Measurements from ENCODE around the gene CHST11. TPM values are rescaled to one million over a fixed set of nuclear protein-coding genes. Genes with fewer than 3 reads are reported as not detected.
A peak's percentile ranks its signal among the peaks of the same experiment; 100 is the strongest.

Gene CHST11
- total and polyA plus RNA-seq, 10 of the 15 experiments (the other 5 are each of a cell fraction or from before 2014, with no cell fraction given), result 1.9 to 38.1 (median 17.2) TPM

GRCh38 chr12:104657726-104658484 is 201.2 kb downstream of the CHST11 start:
- in situ Hi-C loops (cut with MboI), result no loop called here
- BruUV-seq (replicated peaks), result no TSS peak
- Histone ChIP-seq H3K27ac (ENCODE audit: control insufficient read depth, insufficient read depth) (no peak overlapping the region), H3K79me2 (ENCODE audit: control insufficient read depth, insufficient read depth, low read length) (no peaks in the 10 kb centered on the region; the same call in 1 of the 2 replicates), H3K27me3 (replicated peaks in 1 of 2; ENCODE audit: control insufficient read depth in 2 of 2, insufficient read depth in 2 of 2, low read length in 1 of 2) (no peaks in the 10 kb centered on the region), H3K4me2 (ENCODE audit: control insufficient read depth, insufficient read depth) (no peak overlapping the region), H3K9me3 (replicated peaks; ENCODE audit: control insufficient read depth, insufficient read depth, low read length) (no peaks in the 10 kb centered on the region), H3K36me3 (ENCODE audit: control insufficient read depth in 2 of 2, insufficient read depth in 2 of 2, low read length in 1 of 2) (peaks cover 2 to 5% of the 10 kb centered on the region in 2 experiments; a peak in 3 of 4 replicates), H4K20me1 (ENCODE audit: control insufficient read depth, insufficient read depth) (no peaks in the 10 kb centered on the region), H2AFZ (ENCODE audit: control insufficient read depth, low read depth, low read length) (no peak overlapping the region), H3K4me3 (no peak overlapping the region), H3K4me1 (ENCODE audit: control insufficient read depth, insufficient read depth, low read length) (peaks cover 4% of the 10 kb centered on the region), H3K9ac (ENCODE audit: control insufficient read depth, insufficient read depth, low read length) (no peak overlapping the region)
- peak; percentile 57 for ATAC-seq
- CTCF ChIA-PET, result interaction anchor here (0.6 kb wide), 1 partner anchor 164 kb away, joined by 4 read pairs; no protein-coding TSS in a partner anchor
- no peak for DNase-seq (ENCODE audit: low read depth, low spot score)
- POLR2A ChIA-PET, result no interaction called here
- SMC1A ChIA-PET (ENCODE audit: uncharacterized antibody, unreplicated experiment), result no interaction called here
- no peak for FAIRE-seq
- WGBS (ENCODE audit: insufficient coverage, insufficient replicate concordance, low lambda C conversion rate, missing lambda C conversion rate), result 90% methylated on average over 13 of the region's 13 CpGs
- RAD21 ChIA-PET (ENCODE audit: unreplicated experiment), result no interaction called here
- intact Hi-C loops (cut with micrococcal nuclease; ENCODE audit: unreplicated experiment), result no loop called here
- TF ChIP-seq PAX5 (IDR thresholded peaks at IDR 0.05; ENCODE audit: borderline replicate concordance, low read depth, low read length) (peak; percentile 63; the same call in 1 of the 2 replicates), MEF2B (IDR thresholded peaks at IDR 0.05; ENCODE audit: partially characterized antibody, poor library complexity, severe bottlenecking) (peak; percentile 32), CUX1 (IDR thresholded peaks at IDR 0.05; ENCODE audit: insufficient replicate concordance, low read depth, low read length) (no peak), NR2C1 (IDR thresholded peaks at IDR 0.05) (no peak), KLF5 (IDR thresholded peaks at IDR 0.05; ENCODE audit: partially characterized antibody) (no peak), CEBPB (IDR thresholded peaks at IDR 0.05; ENCODE audit: borderline replicate concordance in 1 of 2, low read depth in 2 of 2, low read length in 2 of 2) (no peak), IKZF1 (conservative IDR thresholded peaks at IDR 0.05) (0 out of 2 replicates have a peak, but pooled peaks have one; percentile 20), TCF12 (IDR thresholded peaks at IDR 0.05; ENCODE audit: low read depth, low read length) (0 out of 2 replicates have a peak, but pooled peaks have one; percentile 7), SPI1 (IDR thresholded peaks at IDR 0.05; ENCODE audit: borderline replicate concordance, insufficient read depth, low read depth, low read length) (no peak)
